GM12891 (cell line): ENCODE measurements around the gene MYADML2.

ENCODE experiments used
- PAX5 ChIP-seq: IDR thresholded peaks from 2 replicates; pipeline ENCODE4 v1.6.1; 2011; ENCODE audit warnings: low read length, moderate library complexity, mild to moderate bottlenecking; ENCODE audit not compliant: insufficient read depth, severe bottlenecking
- POLR2A ChIP-seq: IDR thresholded peaks from 2 replicates; pipeline ENCODE4 v1.6.1; 2011; ENCODE audit warnings: low read depth, low read length, control low read depth
- POLR2AphosphoS5 ChIP-seq: IDR thresholded peaks from 2 replicates; pipeline ENCODE4 v1.6.1; 2011; ENCODE audit warnings: low read depth, low read length, control low read depth
- SPI1 ChIP-seq: IDR thresholded peaks from 2 replicates; pipeline ENCODE4 v1.6.1; 2011; ENCODE audit warnings: low read depth, low read length, control low read depth

GRCh38 chr17:81899514-81900166 lies 47.4 kb downstream of the MYADML2 start:
- TF ChIP-seq PAX5 (no peak), POLR2A (no peak), POLR2AphosphoS5 (no peak), SPI1 (no peak)
